22Rv1 (cell line): ENCODE results near the gene HSPA1A.
"Not testable (repeated sequence)": the region's sequence is repeated elsewhere in the genome, so short reads cannot be mapped to it uniquely, and the experiment has no call there.

ENCODE experiments used
- H3K27ac ChIP-seq: fragments of 450-650 bp; 2 replicates; pipeline ENCODE4 v1.5.1; 2017
- ZFX ChIP-seq: fragments of 450-650 bp; IDR thresholded peaks from 2 replicates; pipeline ENCODE4 v1.6.1; 2017; ENCODE audit warnings: antibody characterized with exemption, borderline replicate concordance
- TF ChIP-seq, protein P1 (sequence below): fragments of 450-650 bp; IDR thresholded peaks from 2 replicates; pipeline ENCODE4 v1.5.1; 2017; ENCODE audit warnings: mild to moderate bottlenecking

HSPA1A gene

GRCh38 chr6:31794866-31795615, 20.3 kb upstream of the HSPA1A start:
- TF ChIP-seq ZFX = no peak
- H3K27ac ChIP-seq = peak overlapping the region; percentile 88

DNA sequence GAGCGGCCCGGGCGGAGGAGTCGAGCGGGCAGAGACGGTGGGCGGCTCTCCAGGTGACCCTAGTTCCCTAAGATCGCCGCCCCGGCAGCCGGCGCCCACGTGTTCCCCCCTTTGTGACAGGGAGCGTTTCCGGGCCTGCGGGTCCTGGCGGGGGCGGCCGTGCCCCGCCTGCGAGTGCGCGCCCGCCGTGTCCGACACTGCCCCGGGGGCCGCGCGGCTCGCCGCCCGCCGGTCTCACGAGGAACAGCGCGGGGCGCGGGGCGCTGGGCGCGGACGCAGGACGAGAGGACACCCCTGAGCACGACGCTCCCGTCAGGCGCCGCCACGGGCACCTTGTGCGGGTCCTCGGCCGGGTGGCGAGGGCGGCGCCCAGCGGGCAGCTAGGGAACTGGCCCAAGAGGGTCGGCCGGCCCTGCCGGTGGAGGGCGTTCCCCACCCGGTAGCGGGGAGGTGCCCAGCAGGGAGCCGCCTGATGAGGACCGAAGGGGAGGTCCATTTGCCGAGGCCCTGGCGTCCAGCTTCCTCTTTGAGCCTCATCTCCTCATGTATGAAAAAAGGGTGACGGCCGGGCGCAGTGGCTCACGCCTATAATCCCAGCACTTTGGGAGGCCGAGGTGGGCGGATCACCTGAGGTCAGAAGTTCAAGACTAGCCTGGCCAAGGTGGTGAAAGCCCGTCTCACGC, 19.6 kb upstream of the HSPA1A start, which contains the start of gene VARS1:
Gene VARS1, minus strand, starts transcription at position 137 of the 683 bp plus-strand sequence. CDS start 535 bp downstream, outside the sequence.
- H3K27ac ChIP-seq = peak within 1 kb of the TSS; percentile 88
- TF ChIP-seq ZFX = no peak
- TF ChIP-seq, protein P1, sequence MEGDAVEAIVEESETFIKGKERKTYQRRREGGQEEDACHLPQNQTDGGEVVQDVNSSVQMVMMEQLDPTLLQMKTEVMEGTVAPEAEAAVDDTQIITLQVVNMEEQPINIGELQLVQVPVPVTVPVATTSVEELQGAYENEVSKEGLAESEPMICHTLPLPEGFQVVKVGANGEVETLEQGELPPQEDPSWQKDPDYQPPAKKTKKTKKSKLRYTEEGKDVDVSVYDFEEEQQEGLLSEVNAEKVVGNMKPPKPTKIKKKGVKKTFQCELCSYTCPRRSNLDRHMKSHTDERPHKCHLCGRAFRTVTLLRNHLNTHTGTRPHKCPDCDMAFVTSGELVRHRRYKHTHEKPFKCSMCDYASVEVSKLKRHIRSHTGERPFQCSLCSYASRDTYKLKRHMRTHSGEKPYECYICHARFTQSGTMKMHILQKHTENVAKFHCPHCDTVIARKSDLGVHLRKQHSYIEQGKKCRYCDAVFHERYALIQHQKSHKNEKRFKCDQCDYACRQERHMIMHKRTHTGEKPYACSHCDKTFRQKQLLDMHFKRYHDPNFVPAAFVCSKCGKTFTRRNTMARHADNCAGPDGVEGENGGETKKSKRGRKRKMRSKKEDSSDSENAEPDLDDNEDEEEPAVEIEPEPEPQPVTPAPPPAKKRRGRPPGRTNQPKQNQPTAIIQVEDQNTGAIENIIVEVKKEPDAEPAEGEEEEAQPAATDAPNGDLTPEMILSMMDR = peak; percentile 93

- TF ChIP-seq ZFX = no peak
- TF ChIP-seq, protein P1 = no peak
- peak overlapping the region; percentile 88 for H3K27ac ChIP-seq
Measured at GRCh38 chr6:31796993-31797385, 18.4 kb upstream of the HSPA1A start.

DNA sequence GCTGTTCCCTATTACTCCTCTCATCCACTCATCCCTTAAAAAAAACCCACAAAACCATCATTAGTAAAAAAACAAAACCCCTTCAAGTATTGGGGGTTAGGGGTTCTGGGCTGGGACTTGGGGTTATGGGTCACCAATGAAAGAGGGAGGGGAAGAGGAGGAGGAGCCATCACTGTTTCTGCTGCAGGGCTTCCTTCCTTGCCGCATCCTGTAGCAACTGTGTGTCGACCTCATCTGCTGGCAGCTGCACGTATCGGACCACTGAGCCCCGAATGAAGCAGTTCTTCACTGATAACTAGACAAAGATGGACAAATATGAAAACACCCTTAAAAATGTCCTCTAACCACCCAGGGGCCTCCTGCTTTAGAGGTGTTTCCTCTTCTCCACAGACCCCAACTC, 17.8 kb upstream of the HSPA1A start:
- H3K27ac ChIP-seq = peak overlapping the region; percentile 88

DNA sequence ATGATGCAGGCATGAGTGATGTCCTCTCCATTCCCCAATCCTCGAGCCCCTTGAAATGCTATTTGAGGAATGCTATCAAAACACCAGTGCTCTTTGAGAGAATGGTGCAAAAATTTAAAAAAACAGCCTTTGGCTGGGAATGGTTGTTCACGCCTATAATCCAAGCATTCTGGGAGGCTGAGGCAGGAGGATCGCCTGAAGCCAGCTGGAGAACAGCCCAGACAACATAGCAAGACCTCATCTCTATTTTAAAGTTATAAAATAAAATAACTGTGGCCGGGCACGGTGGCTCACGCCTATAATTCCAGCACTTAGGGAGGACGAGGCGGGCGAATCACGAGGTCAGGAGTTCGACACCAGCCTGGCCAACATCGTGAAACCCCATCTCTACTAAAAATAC, 15.6 kb upstream of the HSPA1A start:
- H3K27ac ChIP-seq = no peak overlapping the region

More for the DNA sequence above, 17.8 kb upstream of the HSPA1A start:
- TF ChIP-seq, protein P1 = no peak
- TF ChIP-seq ZFX = no peak

GRCh38 chr6:31801031-31801927, 14.1 kb upstream of the HSPA1A start:
- H3K27ac ChIP-seq = not testable (repeated sequence)

More for the DNA sequence above, 15.6 kb upstream of the HSPA1A start:
- TF ChIP-seq, protein P1 = no peak
- TF ChIP-seq ZFX = no peak

DNA sequence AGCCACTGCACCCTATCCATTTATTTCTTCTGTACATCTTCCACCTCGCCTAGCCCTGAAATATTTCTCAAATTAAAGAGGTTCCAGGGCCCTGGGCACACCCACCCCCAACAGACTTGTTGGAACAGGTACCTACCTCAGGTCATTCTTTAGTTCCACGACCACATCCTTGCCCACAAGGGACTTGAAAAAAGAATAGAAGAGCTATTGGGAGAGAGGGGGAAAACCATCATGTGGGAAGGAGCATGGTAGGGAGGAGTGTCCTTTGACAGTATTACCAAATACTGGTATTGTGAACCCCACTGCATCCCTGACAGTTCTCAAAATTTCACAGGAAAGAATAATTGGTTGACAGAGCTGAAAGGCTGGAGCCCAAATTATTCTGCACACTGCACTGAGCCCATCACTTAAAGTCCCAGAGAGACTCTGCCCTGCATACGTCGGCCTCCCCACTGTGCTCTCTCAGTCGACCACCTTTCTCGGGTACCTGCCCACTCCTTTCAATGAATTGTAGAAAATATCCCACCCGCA, 9.3 kb upstream of the HSPA1A start:
- peak overlapping the region; percentile 81 for H3K27ac ChIP-seq
- TF ChIP-seq, protein P1 = no peak
- no peak for TF ChIP-seq ZFX
